Spinal cord (tissue), 10 donors: ENCODE data around the gene CHCHD10. TPM values are rescaled to one million over a fixed set of nuclear protein-coding genes. Genes with fewer than 3 reads are reported as not detected.
"Not testable (repeated sequence)": the region's sequence is repeated elsewhere in the genome, so short reads cannot be mapped to it uniquely, and the experiment has no call there.

ENCODE experiments used
- DNase-seq, 6 donors: peaks; one replicate each; pipeline versions ENCODE4 v3.0.0 to v3.0.0-alpha.2; 2013 to 2015; ENCODE audit warnings: low spot score in 6 of 6, low read depth in 4 of 6
- H3K27ac ChIP-seq: one replicate; pipeline ENCODE4 v1.5.1; 2013; ENCODE audit warnings: low read depth, low read length, control low read depth
- H3K27me3 ChIP-seq: one replicate; pipeline ENCODE4 v1.6.1; 2013; ENCODE audit warnings: low read length; ENCODE audit not compliant: control insufficient read depth, insufficient read depth
- H3K36me3 ChIP-seq: one replicate; pipeline ENCODE4 v1.6.1; 2013; ENCODE audit warnings: low read length; ENCODE audit not compliant: control insufficient read depth, insufficient read depth
- H3K4me1 ChIP-seq: one replicate; pipeline ENCODE4 v1.6.1; 2013; ENCODE audit warnings: low read length; ENCODE audit not compliant: control insufficient read depth, insufficient read depth
- H3K4me3 ChIP-seq: one replicate; pipeline ENCODE4 v1.5.1; 2013; ENCODE audit warnings: low read depth, low read length, control low read depth
- H3K9me3 ChIP-seq: one replicate; pipeline ENCODE4 v1.6.1; 2013; ENCODE audit warnings: low read length; ENCODE audit not compliant: control insufficient read depth, insufficient read depth
- WGBS: methylation state at CpG from one replicate; pipeline ENCODE4 v1.1.5; 2013; ENCODE audit warnings: missing lambda C conversion rate; ENCODE audit not compliant: insufficient coverage; 5-methylcytosine and 5-hydroxymethylcytosine counted together
- polyA plus RNA-seq, 2 donors: library from polyadenylated mRNA; unstranded; fragments of 120-200 nt; gene quantifications; one replicate each; pipeline ENCODE4 v1.2.1, GENCODE V29; 2013; ENCODE audit not compliant: insufficient read length in 2 of 2
- total RNA-seq, 2 donors: library from RNA; depleted of rRNA in 1 of 2; stranded (reverse); fragments of 120-200 nt in 1 of 2; fragments of >200 nt in 1 of 2; gene quantifications; one replicate each; pipeline versions ENCODE4 v1.2.3 to v1.2.4, GENCODE V29; 2013 to 2014
- donor health status: healthy.

CHCHD10 gene
- total and polyA plus RNA-seq, 4 donors: 10.6 to 97.3 (median 65.9) TPM

GRCh38 chr22:23743303-23743705 is 24.5 kb downstream of the CHCHD10 start:
- peaks cover 40% of the 10 kb centered on the region for H3K36me3 ChIP-seq
- H3K27me3 ChIP-seq: no peaks in the 10 kb centered on the region
- no peaks in the 10 kb centered on the region for H3K9me3 ChIP-seq
- peak in 1 of 6 donors; percentile 81 for DNase-seq
- peak overlapping the region; percentile 35 for H3K27ac ChIP-seq
- WGBS: 33% methylated on average over 2 of the region's 2 CpGs
- H3K4me1 ChIP-seq: peaks cover 7% of the 10 kb centered on the region
- no peak overlapping the region for H3K4me3 ChIP-seq

DNA sequence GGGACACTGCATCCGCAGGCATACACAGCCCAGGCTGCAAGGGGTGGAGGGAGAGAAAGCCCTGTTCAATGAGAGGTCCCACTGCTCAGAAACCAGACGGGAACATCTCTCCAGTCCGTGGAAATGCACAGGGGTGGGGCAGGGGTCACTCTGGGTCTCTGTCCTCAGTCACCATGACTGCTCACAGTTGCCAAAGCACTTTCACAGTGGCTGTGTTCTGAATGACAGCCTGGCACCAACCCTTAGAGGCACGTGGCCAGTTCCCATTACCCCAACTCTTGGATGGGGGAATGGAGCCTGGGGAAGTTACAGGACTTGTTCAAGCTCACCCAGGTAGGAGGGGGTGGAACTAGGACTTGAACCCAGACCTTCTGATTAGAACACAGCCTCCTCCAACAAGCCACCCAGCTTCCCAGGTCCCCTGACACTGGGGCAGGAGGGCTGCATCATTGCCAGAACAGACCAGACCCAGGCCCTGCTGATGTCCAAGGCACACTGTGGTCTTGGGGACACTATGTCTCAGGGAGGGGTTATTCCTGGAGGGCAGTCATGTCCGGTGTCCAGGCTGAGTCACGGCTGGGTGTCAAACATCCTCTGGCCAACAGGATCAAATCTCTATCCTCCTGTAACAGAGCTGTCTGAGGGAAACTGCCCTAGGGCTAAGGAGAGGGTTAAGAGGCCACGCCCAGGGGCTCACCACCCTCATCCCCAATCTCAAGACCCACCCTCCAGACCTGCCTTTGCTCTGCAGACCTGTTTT is 25.1 kb downstream of the CHCHD10 start:
- Histone ChIP-seq H3K27ac (peak overlapping the region; percentile 35), H3K9me3 (no peaks in the 10 kb centered on the region), H3K4me3 (no peak overlapping the region), H3K36me3 (peaks cover 40% of the 10 kb centered on the region), H3K4me1 (peaks cover 7% of the 10 kb centered on the region), H3K27me3 (no peaks in the 10 kb centered on the region)
- WGBS: 67% methylated on average over 4 of the region's 7 CpGs
- no peak for DNase-seq

- Histone ChIP-seq H3K27me3 (no peaks in the 10 kb centered on the region), H3K4me1 (peaks cover 5% of the 10 kb centered on the region)
- no peak for DNase-seq
Observed at GRCh38 chr22:23737696-23738095, 30.1 kb downstream of the CHCHD10 start.

DNA sequence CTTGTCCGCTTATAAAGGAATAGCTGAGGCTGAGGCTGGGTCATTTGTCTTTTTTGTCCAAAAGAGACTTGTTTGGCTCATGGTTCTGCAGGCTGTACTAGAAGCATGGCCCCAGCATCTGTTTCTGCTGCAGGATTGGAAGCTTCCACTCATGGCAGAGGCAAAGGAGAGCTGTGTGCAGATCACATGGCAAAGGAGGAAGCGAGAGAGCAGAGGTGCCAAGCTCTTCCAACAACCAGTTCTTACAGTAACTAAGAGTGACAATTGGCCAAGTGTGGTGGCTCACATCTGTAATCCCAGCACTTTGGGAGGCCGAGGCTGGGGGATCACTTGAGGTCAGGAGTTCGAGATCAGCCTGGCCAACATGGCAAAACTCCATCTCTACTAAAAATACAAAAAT is 39.7 kb downstream of the CHCHD10 start:
- not testable (repeated sequence) for DNase-seq, H3K27me3 ChIP-seq, H3K9me3 ChIP-seq, H3K4me1 ChIP-seq, H3K36me3 ChIP-seq, H3K4me3 ChIP-seq, H3K27ac ChIP-seq
- 100% methylated on average over 1 of the region's 4 CpGs for WGBS

More at GRCh38 chr22:23737696-23738095, 30.1 kb downstream of the CHCHD10 start:
- Histone ChIP-seq H3K27ac (no peak overlapping the region), H3K9me3 (no peaks in the 10 kb centered on the region), H3K4me3 (no peak overlapping the region), H3K36me3 (peaks cover 18% of the 10 kb centered on the region)

DNA sequence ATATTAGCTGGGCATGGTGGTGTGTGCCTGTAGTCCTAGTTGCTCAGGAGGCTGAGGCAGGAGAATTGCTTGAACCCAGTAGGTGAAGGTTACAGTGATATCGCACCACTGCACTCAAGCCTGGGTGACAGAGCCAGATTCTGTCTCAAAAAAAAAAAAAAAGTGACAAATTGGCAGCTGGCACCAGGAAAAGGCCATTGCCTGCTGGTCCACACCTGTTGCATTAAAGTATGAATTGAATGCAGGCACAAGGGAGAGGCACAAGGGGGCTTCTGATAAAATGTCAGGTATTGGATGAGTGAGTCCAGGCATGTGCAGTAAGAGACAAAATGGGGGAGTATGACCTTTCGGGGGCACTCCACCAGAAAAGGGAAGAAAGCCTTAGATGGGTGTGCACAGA is 45.0 kb downstream of the CHCHD10 start:
- Histone ChIP-seq H3K4me3 (no peak overlapping the region), H3K36me3 (no peaks in the 10 kb centered on the region), H3K27me3 (no peaks in the 10 kb centered on the region), H3K9me3 (no peaks in the 10 kb centered on the region), H3K27ac (no peak overlapping the region), H3K4me1 (peaks cover under 1% of the 10 kb centered on the region)
- 95% methylated on average over 1 of the region's 2 CpGs for WGBS
- DNase-seq: no peak

DNA sequence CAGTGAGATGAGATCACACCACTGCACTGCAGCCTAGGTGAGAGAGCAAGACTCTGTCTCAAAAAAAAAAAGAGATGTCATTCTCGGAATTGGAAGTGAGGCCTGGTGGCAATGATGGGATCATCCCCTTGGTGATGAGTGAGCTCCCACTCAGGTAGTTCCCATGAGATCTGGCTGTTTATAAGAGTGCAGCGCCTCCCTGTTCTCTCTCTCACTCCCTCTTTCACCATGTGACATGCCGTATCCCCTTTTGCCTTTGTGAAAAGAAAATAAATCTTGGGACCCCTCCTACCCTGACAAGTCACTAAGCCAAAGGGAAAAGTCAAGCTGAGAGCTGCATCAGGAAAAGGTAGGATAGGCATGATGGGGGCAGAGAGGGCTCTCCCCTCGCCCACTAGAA is 45.6 kb downstream of the CHCHD10 start:
- no peaks in the 10 kb centered on the region for H3K36me3 ChIP-seq
- no peak for DNase-seq
- no CpG with 5 or more reads among the region's 4 CpGs for WGBS
- peaks cover 6% of the 10 kb centered on the region for H3K4me1 ChIP-seq
- no peak overlapping the region for H3K27ac ChIP-seq
- no peaks in the 10 kb centered on the region for H3K9me3 ChIP-seq
- no peak overlapping the region for H3K4me3 ChIP-seq
- H3K27me3 ChIP-seq: no peaks in the 10 kb centered on the region

GRCh38 chr22:23720855-23721254 is 46.9 kb downstream of the CHCHD10 start:
- H3K27me3 ChIP-seq: no peaks in the 10 kb centered on the region
- H3K4me3 ChIP-seq: no peak overlapping the region
- no peak for DNase-seq
- peaks cover 16% of the 10 kb centered on the region for H3K4me1 ChIP-seq
- no peaks in the 10 kb centered on the region for H3K36me3 ChIP-seq
- H3K9me3 ChIP-seq: no peaks in the 10 kb centered on the region
- no peak overlapping the region for H3K27ac ChIP-seq
- 93% methylated on average over 3 of the region's 6 CpGs for WGBS

DNA sequence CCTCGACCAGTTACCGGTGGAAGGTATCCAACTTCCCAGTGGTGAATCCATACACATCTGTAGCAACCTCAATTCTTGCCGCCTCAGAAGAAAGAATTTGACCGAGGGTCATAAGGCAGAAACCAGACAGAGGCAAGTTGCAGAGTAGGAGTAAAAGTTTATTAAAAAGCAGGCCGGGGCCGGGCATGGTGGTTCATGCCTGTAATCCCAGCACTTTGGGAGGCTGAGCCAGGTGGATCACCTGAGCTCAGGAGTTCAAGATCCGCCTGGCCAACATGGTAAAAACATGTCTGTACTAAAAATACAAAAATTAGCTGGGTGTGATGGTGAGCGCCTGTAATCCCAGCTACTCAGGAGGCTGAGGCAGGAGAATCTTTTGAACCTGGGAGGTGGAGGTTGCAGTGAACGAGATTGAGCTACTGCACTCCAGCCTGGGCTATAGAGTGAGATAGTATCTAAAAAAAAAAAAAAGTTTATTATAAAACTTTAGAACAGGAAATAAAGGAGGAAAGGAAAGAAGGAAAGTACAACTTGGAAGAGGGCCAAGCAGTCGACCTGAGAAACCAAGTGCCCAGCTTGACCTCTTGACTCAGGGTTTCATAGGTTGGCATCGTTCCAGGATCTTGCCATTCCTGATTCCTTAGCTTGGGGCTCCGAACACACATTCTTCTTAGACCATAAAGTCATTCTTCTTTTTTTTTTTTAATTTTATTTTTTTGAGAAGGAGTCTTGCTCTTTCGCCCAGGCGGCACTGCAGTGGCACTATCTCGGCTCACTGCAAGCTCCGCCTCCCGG is 49.2 kb downstream of the CHCHD10 start:
- Histone ChIP-seq H3K9me3 (no peaks in the 10 kb centered on the region), H3K4me3 (no peak overlapping the region), H3K4me1 (peaks cover 22% of the 10 kb centered on the region), H3K36me3 (peaks cover 18% of the 10 kb centered on the region), H3K27ac (no peak overlapping the region), H3K27me3 (no peaks in the 10 kb centered on the region)
- no peak for DNase-seq
- 87% methylated on average over 5 of the region's 17 CpGs for WGBS

DNA sequence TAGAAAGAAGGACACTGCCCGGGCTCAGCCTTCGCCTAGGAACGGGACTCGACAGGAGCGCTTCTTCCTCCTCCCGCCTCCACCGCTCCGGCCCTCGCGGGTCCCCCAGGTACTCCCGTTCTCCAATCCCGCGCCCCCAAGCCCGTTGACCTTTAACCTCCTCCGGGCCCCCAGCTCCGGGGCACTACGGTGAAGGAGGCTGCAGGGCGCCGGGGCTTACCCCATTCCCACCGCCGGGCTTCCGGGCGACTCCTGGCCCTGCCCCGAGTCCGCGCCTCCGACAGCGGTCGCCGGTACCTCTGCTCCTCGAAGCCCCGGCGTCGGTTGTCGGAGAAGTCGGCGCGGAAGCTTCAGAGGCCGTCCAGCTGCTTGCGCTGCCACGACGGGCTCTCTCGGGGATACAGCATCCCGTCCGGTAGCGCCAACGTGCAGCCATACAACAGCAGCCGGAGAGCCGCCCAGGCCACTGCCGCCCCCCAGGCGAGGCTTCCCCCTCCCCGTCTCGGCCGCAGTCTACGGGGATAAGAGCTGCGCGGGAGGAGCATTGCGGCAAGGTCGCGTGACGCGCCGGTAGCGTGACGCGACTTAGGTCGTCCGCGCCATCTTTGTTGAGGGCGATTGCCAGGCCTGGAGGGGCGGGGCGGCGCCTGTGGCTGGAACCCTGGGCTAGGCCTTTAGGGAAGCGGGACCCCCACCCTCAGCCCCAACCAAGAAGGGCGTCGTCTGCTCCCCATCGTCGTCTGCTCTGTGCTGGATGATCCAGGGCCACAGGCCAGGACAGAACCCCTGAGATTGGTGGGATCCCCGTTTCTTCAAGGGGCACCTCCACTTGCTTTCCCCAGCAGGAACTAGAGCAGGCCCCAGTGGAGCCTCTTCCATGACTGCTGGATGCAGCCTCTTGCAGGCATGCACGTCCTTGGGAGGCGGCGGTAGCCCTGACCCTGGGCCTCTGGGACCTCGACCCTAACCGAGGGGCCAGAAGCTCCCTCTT is 50.7 kb downstream of the CHCHD10 start:
- peaks cover 22% of the 10 kb centered on the region for H3K4me1 ChIP-seq
- H3K9me3 ChIP-seq: no peaks in the 10 kb centered on the region
- WGBS: 3% methylated on average over 83 of the region's 84 CpGs
- H3K4me3 ChIP-seq: peak overlapping the region; percentile 78
- H3K36me3 ChIP-seq: peaks cover 32% of the 10 kb centered on the region
- DNase-seq: peak; percentile 78 to 97 (median 81)
- peak overlapping the region; percentile 33 for H3K27ac ChIP-seq
- no peaks in the 10 kb centered on the region for H3K27me3 ChIP-seq
